PFSK-1 (cell line): ENCODE data around the gene INO80E.

Experiments used
- FOXP2 ChIP-seq: optimal IDR thresholded peaks from 2 replicates; pipeline ENCODE3; 2011; ENCODE audit warnings: borderline replicate concordance, control low read depth, inconsistent platforms; ENCODE audit not compliant: insufficient read depth; ENCODE audit errors: extremely low read length, extremely low read depth
- POLR2AphosphoS5 ChIP-seq: IDR thresholded peaks from 2 replicates; pipeline ENCODE4 v1.6.1; 2012; ENCODE audit warnings: low read depth, mild to moderate bottlenecking, control low read depth, low read length, moderate library complexity
- SIN3A ChIP-seq: IDR thresholded peaks from 2 replicates; pipeline ENCODE4 v1.6.1; 2012; ENCODE audit warnings: mild to moderate bottlenecking, low read length, moderate library complexity, borderline replicate concordance; ENCODE audit not compliant: insufficient read depth
- TAF1 ChIP-seq: IDR thresholded peaks from 2 replicates; pipeline ENCODE4 v1.6.1; 2012; ENCODE audit warnings: low read length, control low read depth, borderline replicate concordance; ENCODE audit not compliant: insufficient read depth
- TF ChIP-seq, protein P1 (sequence below), 2 experiments: IDR thresholded peaks; 2 replicates each; pipeline versions ENCODE4 v1.6.1 to v1.8.0; 2011 to 2012; ENCODE audit warnings: low read depth in 2 of 2, low read length in 2 of 2, control low read depth in 1 of 2, inconsistent platforms in 1 of 2, mild to moderate bottlenecking in 1 of 2, moderate library complexity in 1 of 2; ENCODE audit not compliant: insufficient read depth in 1 of 2

Gene INO80E

DNA sequence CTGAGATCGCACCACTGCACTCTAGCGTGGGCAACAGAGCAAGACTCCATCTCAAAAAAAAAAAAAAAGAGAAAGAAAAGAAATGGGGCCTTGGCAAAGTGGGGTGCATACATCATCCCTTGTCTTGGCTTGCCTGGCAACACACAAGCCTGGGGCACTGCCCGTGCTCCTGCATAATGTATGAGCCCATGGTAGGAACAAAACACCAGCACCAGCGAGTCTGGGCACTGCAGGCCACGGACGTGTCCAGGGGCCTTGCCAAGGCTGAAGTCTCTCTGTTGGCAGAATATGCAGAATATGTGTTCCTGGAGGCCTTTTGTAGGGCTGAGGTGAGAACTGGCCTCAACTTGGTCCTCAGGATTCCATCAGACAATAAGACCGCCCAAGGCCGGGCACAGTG, 53.8 kb downstream of the INO80E start:
- no peak for TF ChIP-seq FOXP2
- no peak for TF ChIP-seq SIN3A
- no peak for TF ChIP-seq POLR2AphosphoS5
- TF ChIP-seq, protein P1, sequence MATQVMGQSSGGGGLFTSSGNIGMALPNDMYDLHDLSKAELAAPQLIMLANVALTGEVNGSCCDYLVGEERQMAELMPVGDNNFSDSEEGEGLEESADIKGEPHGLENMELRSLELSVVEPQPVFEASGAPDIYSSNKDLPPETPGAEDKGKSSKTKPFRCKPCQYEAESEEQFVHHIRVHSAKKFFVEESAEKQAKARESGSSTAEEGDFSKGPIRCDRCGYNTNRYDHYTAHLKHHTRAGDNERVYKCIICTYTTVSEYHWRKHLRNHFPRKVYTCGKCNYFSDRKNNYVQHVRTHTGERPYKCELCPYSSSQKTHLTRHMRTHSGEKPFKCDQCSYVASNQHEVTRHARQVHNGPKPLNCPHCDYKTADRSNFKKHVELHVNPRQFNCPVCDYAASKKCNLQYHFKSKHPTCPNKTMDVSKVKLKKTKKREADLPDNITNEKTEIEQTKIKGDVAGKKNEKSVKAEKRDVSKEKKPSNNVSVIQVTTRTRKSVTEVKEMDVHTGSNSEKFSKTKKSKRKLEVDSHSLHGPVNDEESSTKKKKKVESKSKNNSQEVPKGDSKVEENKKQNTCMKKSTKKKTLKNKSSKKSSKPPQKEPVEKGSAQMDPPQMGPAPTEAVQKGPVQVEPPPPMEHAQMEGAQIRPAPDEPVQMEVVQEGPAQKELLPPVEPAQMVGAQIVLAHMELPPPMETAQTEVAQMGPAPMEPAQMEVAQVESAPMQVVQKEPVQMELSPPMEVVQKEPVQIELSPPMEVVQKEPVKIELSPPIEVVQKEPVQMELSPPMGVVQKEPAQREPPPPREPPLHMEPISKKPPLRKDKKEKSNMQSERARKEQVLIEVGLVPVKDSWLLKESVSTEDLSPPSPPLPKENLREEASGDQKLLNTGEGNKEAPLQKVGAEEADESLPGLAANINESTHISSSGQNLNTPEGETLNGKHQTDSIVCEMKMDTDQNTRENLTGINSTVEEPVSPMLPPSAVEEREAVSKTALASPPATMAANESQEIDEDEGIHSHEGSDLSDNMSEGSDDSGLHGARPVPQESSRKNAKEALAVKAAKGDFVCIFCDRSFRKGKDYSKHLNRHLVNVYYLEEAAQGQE (IDR thresholded peaks at IDR 0.05; ENCODE audit: insufficient read depth in 1 of 2, low read depth in 2 of 2, low read length in 2 of 2): no peak
- no peak for TF ChIP-seq TAF1

DNA sequence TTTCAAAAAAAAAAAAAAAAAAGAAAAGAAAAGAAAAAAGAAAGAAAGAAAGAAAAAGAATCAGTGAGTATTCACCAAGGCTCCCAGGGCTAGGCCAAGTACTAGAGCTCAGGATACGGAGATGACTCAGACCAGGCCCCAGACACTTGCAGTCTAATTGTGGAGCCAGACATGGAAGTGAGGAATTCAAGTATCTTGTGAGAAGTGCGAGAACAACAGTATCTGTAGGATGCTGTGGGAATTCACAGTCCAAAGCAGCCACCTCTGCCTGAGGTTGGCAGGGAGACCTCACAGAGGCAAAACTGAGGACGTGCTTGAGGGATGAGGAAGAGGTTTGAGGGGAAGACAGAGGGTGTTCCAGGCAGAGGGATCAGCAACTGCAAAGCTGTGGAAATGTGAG, 55.5 kb downstream of the INO80E start:
- no peak for TF ChIP-seq POLR2AphosphoS5
- no peak for TF ChIP-seq FOXP2

DNA sequence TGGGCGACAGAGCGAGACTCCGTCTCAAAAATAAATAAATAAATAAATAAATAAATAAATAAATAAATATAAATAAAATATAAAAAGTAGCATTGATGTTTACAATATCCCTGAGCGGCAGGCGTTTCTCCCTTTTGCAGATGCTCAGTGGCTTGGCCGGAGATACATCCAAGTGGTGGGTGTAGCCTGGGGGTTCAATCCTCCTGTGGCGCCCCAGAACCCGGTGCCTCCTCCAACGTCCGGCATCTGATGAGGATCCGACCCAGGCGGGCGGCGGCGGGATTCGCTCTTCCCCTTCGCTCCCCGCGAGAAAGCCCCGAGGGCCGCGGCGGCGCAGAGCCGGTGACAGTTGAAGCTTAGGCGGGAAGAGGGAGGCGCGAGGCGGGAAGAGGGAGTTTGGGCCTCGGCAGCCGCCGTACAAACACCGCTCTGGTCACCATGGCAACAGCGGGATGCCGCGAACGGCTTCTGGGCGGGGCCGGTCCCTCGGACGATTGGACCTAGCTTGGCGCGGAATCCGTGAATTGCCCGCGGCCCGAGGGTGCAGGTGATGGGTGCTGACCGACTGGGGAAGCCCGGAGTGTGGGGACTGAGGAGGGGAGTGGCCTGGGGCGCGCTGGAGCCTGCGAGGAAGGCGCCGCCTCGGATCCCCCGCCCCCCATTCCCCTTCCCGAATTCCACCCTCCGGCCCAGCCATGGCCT, 56.8 kb downstream of the INO80E start:
- TF ChIP-seq FOXP2 (peak; percentile 52), POLR2AphosphoS5 (no peak)

DNA sequence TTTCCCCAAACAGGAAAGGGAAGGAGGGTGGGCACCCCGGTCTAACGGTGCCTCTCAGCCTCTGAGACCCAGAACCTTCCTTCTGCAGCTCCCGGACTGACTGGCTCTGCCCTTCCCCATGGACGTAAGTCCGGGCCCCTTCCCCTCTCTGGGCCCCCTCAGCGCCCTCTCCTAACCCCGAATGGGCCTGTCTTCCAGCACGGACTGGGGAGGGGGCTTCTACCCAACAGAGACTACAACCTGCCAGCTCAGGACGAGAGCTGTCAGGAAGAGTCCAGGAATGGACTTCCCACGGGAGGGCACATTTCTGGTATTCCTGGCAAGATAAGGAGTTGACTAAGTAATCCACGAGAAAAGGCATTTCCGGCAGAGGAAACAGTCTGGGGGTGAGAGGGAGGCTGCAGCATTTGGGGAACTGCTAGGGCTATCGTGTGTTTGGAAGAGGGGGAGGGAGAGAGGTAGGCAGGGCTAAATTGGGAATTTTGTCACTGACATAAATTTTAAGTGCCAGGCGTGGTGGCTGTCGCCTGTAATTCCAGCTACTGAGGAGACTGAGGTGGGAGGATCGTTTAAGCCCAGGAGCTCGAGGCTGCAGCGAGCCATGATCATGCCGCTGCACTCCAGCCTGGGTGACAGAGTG, 57.5 kb downstream of the INO80E start:
- no peak for TF ChIP-seq FOXP2
- no peak for TF ChIP-seq POLR2AphosphoS5
- TF ChIP-seq SIN3A: no peak
- no peak for TF ChIP-seq TAF1
- TF ChIP-seq, protein P1 (IDR thresholded peaks at IDR 0.05; ENCODE audit: insufficient read depth in 1 of 2, low read depth in 2 of 2, low read length in 2 of 2): no peak

DNA sequence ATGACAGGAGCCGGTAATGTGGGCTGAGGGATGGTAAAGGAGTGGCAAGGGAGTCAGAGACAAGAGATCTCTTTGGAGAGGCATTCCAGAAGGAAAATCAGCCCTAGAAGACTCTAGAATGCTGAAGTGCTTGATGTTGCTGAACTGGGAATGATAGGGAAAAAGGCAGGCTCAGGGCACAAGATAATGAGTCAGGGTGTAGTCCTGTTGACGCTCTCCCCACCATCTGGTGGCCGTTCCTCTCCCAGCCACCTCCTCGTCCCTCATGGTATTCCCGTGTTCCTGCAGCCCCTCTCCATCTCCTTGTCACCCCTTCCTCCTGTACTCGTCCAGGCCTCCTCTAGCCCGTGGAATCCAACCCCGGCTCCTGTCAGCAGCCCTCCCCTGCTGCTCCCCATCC, 58.4 kb downstream of the INO80E start:
- TF ChIP-seq POLR2AphosphoS5 (no peak), TAF1 (no peak), FOXP2 (no peak), SIN3A (no peak)
- TF ChIP-seq, protein P1 (IDR thresholded peaks at IDR 0.05; ENCODE audit: insufficient read depth in 1 of 2, low read depth in 2 of 2, low read length in 2 of 2): no peak

DNA sequence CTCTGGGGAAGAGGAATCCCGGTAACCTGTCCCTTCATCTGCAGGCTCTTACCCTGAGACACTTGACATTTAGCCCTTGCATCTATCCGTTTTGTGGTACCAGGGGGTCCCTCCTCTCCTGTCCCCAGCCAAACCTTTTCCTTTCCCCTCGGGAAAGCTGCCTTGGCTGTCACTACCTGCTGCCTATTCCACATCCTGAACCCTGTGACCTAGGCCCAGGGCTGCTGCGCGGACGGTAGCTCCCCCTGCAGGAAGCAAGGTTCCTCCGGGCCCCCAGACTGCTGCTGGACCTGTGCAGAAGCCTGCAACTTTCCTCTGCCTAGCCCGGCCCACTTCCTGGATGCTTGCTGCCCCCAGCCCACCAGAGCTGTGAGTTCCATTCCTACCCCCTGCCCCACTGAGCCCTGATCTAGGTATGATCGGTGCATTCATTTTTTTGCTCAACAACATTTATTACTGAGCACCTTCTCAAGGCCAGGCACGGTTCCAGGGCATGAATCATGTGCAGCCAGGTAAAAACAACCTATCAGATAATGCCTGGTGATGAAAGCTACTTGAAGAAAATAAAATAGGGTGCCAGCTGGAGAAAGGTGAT, 59.0 kb downstream of the INO80E start:
- TF ChIP-seq FOXP2 (no peak), TAF1 (no peak), POLR2AphosphoS5 (no peak), SIN3A (no peak)
- TF ChIP-seq, protein P1 (IDR thresholded peaks at IDR 0.05; ENCODE audit: insufficient read depth in 1 of 2, low read depth in 2 of 2, low read length in 2 of 2): no peak
